Lower leg skin (tissue), 3 donors: ENCODE data around the gene LRRC32.

Source experiments
- CTCF ChIP-seq, 3 donors: fragments of 450-650 bp; IDR thresholded peaks; one replicate each; pipeline ENCODE4 v1.5.1; 2016; ENCODE audit warnings: antibody characterized with exemption in 3 of 3, mild to moderate bottlenecking in 3 of 3, moderate library complexity in 2 of 3
- POLR2A ChIP-seq, 2 donors: fragments of 450-650 bp; IDR thresholded peaks; one replicate each; pipeline ENCODE4 v1.6.1; 2016 to 2017; ENCODE audit warnings: antibody characterized with exemption in 2 of 2, mild to moderate bottlenecking in 1 of 2, moderate library complexity in 1 of 2

DNA sequence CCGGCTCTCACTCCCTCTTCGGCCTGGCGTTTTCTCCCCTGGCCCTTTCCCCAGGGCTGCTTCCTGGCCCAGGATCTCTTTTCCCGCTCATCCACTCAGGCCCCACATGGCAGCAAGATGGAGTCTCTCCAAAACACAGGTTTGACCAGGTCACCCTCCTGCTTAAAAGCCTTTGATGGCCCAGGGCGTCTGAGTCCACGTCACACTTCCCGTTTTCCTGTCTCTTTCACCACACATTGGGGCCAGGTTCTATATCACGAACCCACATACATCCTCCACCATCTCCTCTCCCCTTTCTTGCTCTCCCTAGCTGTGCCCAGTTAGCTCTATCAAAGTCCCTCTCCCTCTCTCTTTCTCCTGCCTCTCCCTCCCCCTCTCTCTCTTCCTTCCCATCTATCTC, 7.8 kb upstream of the LRRC32 start:
- TF ChIP-seq CTCF (IDR thresholded peaks at IDR 0.05) (no peak), POLR2A (IDR thresholded peaks at IDR 0.05) (no peak)
